Endothelial cell of umbilical vein (primary cell): Measurements from ENCODE around the gene CPA1. TPM values are rescaled to one million over a fixed set of nuclear protein-coding genes. Genes with fewer than 3 reads are reported as not detected.

Experiments used
- BruUV-seq: library from RNA; stranded (reverse); fragments of 400-500 nt; replicated peaks from 2 replicates; lab custom pipeline; 2021; lab: Mats Ljungman, UMichigan
- CTCF ChIA-PET: fragments of 300-600, 350-600 bp; sonication (Branson Sonifier 250); formaldehyde crosslinking; loops from one replicate; lab custom pipeline; 2021; ENCODE audit warnings: antibody characterized with exemption, inconsistent platforms; lab: Charles Lee
- POLR2A ChIA-PET: fragments of 300-600, 350-600 bp; sonication (Branson Sonifier 250); formaldehyde crosslinking; loops from one replicate; lab custom pipeline; 2021; ENCODE audit warnings: antibody characterized with exemption, inconsistent platforms; lab: Charles Lee
- DNase-seq: peaks from one replicate; pipeline ENCODE4 v3.0.0-alpha.2; 2011; ENCODE audit warnings: low read depth, low spot score
- FAIRE-seq: peaks from 2 replicates; lab custom pipeline; 2011; peaks lifted over from hg19 to GRCh38; lab: Jason Lieb, UNC
- H2AFZ ChIP-seq: 2 replicates; pipeline ENCODE4 v1.6.0; 2012; ENCODE audit warnings: low read depth, low read length, control low read depth, inconsistent platforms
- H3K27ac ChIP-seq: 2 replicates; pipeline ENCODE4 v1.5.1; 2011; ENCODE audit warnings: low read depth, mild to moderate bottlenecking, control low read depth, low read length, moderate library complexity; ENCODE audit not compliant: insufficient read depth
- H3K27me3 ChIP-seq, 2 experiments: 2 replicates each; pipeline versions ENCODE4 v1.6.0 to v1.6.1; 2011; ENCODE audit warnings: low read length in 2 of 2, mixed read lengths in 1 of 2; ENCODE audit not compliant: control insufficient read depth in 2 of 2, insufficient read depth in 2 of 2
- H3K36me3 ChIP-seq, 2 experiments: 2 replicates in 1 of 2; 3 replicates in 1 of 2; pipeline ENCODE4 v1.5.1; 2011; ENCODE audit warnings: low read length in 2 of 2, mild to moderate bottlenecking in 1 of 2, moderate library complexity in 1 of 2; ENCODE audit not compliant: control insufficient read depth in 2 of 2, insufficient read depth in 2 of 2; ENCODE audit errors: extremely low read depth in 1 of 2
- H3K4me1 ChIP-seq: 3 replicates; pipeline ENCODE4 v1.5.1; 2011; ENCODE audit warnings: mild to moderate bottlenecking, low read length; ENCODE audit not compliant: control insufficient read depth, insufficient read depth; ENCODE audit errors: extremely low read depth
- H3K4me2 ChIP-seq: 2 replicates; pipeline ENCODE4 v1.6.1; 2011; ENCODE audit warnings: low read length, control low read depth, mixed read lengths; ENCODE audit not compliant: insufficient read depth
- H3K4me3 ChIP-seq, 3 experiments: fragments of 200-600 bp in 1 of 3; sonication (generic), shearing (Covaris generic) in 1 of 3; replicated peaks in 1 of 3; 2 replicates each; pipeline ENCODE4 v1.5.1; 2011 to 2016; ENCODE audit warnings: control low read depth in 3 of 3, low read length in 3 of 3, mild to moderate bottlenecking in 2 of 3, inconsistent platforms in 1 of 3, low read depth in 1 of 3, moderate library complexity in 1 of 3; ENCODE audit not compliant: insufficient read depth in 1 of 3
- H3K79me2 ChIP-seq: 2 replicates; pipeline ENCODE4 v1.6.0; 2012; ENCODE audit warnings: low read length, inconsistent platforms; ENCODE audit not compliant: control insufficient read depth, insufficient read depth
- H3K9ac ChIP-seq: replicated peaks from 2 replicates; pipeline ENCODE3; 2011; ENCODE audit warnings: low read length, control low read depth; ENCODE audit not compliant: insufficient read depth; ENCODE audit errors: extremely low read depth
- H3K9me1 ChIP-seq: replicated peaks from 3 replicates; pipeline ENCODE4 v1.6.0; 2011; ENCODE audit warnings: mild to moderate bottlenecking, low read length; ENCODE audit not compliant: control insufficient read depth, insufficient read depth; ENCODE audit errors: extremely low read depth
- H3K9me3 ChIP-seq: replicated peaks from 2 replicates; pipeline ENCODE4 v1.5.1; 2012; ENCODE audit warnings: low read length, inconsistent platforms; ENCODE audit not compliant: control insufficient read depth, insufficient read depth
- H4K20me1 ChIP-seq: replicated peaks from 2 replicates; pipeline ENCODE3; 2011; ENCODE audit warnings: mild to moderate bottlenecking, low read length; ENCODE audit not compliant: control insufficient read depth, insufficient read depth; ENCODE audit errors: extremely low read depth
- CTCF ChIP-seq, 2 donors: IDR thresholded peaks; 1 replicate in 1 of 2; 2 replicates in 1 of 2; pipeline ENCODE4 v1.5.1; 2011; ENCODE audit warnings: low read length in 2 of 2, mild to moderate bottlenecking in 2 of 2, moderate library complexity in 2 of 2, control low read depth in 1 of 2, inconsistent platforms in 1 of 2, low read depth in 1 of 2; ENCODE audit not compliant: insufficient read depth in 1 of 2; ENCODE audit errors: extremely low read depth in 1 of 2
- EZH2 ChIP-seq: IDR thresholded peaks from 2 replicates; pipeline ENCODE4 v1.6.1; 2012; ENCODE audit warnings: borderline replicate concordance, low read depth, mild to moderate bottlenecking, moderate library complexity, low read length, inconsistent platforms; ENCODE audit not compliant: severe bottlenecking
- FOS ChIP-seq: IDR thresholded peaks from 2 replicates; pipeline ENCODE4 v1.6.1; 2011; ENCODE audit warnings: mild to moderate bottlenecking, low read length, moderate library complexity, borderline replicate concordance; ENCODE audit not compliant: insufficient read depth
- GATA2 ChIP-seq: IDR thresholded peaks from 2 replicates; pipeline ENCODE4 v1.7.0; 2011; ENCODE audit warnings: low read depth, mild to moderate bottlenecking, moderate library complexity, mixed read lengths, low read length; ENCODE audit not compliant: insufficient read length, insufficient read depth
- JUN ChIP-seq: IDR thresholded peaks from 2 replicates; pipeline ENCODE4 v1.6.1; 2011; ENCODE audit warnings: borderline replicate concordance, low read depth; ENCODE audit not compliant: insufficient read length, insufficient read depth
- MAX ChIP-seq: IDR thresholded peaks from 2 replicates; pipeline ENCODE4 v1.6.1; 2011; ENCODE audit not compliant: insufficient read depth, insufficient read length
- MYC ChIP-seq: IDR thresholded peaks from one replicate; pipeline ENCODE4 v1.6.1; 2011; ENCODE audit warnings: mild to moderate bottlenecking, low read depth, low read length
- POLR2A ChIP-seq: IDR thresholded peaks from 2 replicates; pipeline ENCODE4 v1.6.1; 2012; ENCODE audit warnings: low read depth, mild to moderate bottlenecking, control low read depth, low read length
- POLR2AphosphoS5 ChIP-seq: IDR thresholded peaks from 2 replicates; pipeline ENCODE4 v1.6.1; 2012; ENCODE audit warnings: low read depth, mild to moderate bottlenecking, control low read depth, low read length, moderate library complexity; ENCODE audit not compliant: insufficient read depth
- dilution Hi-C: fragments of 300-500 bp; cut with MboI; formaldehyde crosslinking; loops from one replicate; pipeline ENCODE4 v1.15.0; 2019; ENCODE audit warnings: low sequenced_read_pairs; ENCODE audit not compliant: extremely low pct_ligation_motif_present
- intact Hi-C: fragments of 100-400 bp; cut with micrococcal nuclease; formaldehyde crosslinking; loops from one replicate; pipeline ENCODE4 v1.10.0; 2022
- polyA plus RNA-seq, 4 experiments: library from polyadenylated mRNA; depleted of rRNA in 3 of 4; stranded (reverse) in 3 of 4; unstranded in 1 of 4; fragments of >200 nt; gene quantifications; 2 replicates each; pipeline versions ENCODE4 v1.2.1 to v1.2.3, GENCODE V29; 2011 to 2012; ENCODE audit warnings: missing spikeins in 1 of 4
- total RNA-seq: library from RNA; stranded (reverse); gene quantifications from 2 replicates; pipeline ENCODE4 v1.2.3, GENCODE V29; 2021

CPA1 gene
- total and polyA plus RNA-seq, 2 donors (not counting 3 experiments of a cell fraction or from before 2014, with no cell fraction given): not detected

DNA sequence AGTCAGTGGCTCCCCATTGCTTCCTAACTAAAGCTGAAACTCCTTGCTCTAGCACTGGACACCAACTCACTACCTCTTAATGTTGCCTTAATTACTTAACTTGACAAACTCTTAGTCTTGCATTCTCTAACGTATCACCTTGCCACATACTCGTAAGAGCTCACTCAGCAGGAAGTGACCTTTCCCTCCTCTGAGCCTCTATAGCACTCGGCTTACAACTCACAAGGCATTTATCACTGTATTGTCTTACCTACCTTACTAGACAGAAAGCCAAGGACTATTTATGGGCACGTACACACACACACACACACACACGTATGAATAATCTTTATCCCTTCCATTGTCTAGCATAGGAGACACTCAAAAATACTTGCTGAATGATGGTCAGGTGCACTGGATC, 39.4 kb downstream of the CPA1 start:
- Histone ChIP-seq H3K4me3 (no peak overlapping the region), H3K27ac (no peak overlapping the region), H3K27me3 (no peaks in the 10 kb centered on the region), H3K4me1 (peaks cover 3% of the 10 kb centered on the region), H3K36me3 (no peaks in the 10 kb centered on the region), H4K20me1 (no peaks in the 10 kb centered on the region), H3K9me3 (no peaks in the 10 kb centered on the region), H3K4me2 (no peak overlapping the region), H3K79me2 (no peaks in the 10 kb centered on the region), H3K9ac (no peak overlapping the region), H2AFZ (no peak overlapping the region), H3K9me1 (no peaks in the 10 kb centered on the region)
- dilution Hi-C loops: no loop called here
- BruUV-seq: no TSS peak
- no peak for DNase-seq
- intact Hi-C loops: no loop called here
- FAIRE-seq: no peak
- TF ChIP-seq JUN (no peak), CTCF (IDR thresholded peaks at IDR 0.05; ENCODE audit: extremely low read depth in 1 of 2, insufficient read depth in 1 of 2, low read depth in 1 of 2, low read length in 2 of 2) (no peak), GATA2 (no peak), POLR2AphosphoS5 (no peak), MYC (no peak), POLR2A (no peak), MAX (no peak), EZH2 (no peak), FOS (no peak)
- CTCF ChIA-PET: no interaction called here
- POLR2A ChIA-PET: no interaction called here
